ENCODE measurements around the gene GPR12. TPM values are rescaled to one million over a fixed set of nuclear protein-coding genes. Genes with fewer than 3 reads are reported as not detected.

Gene GPR12
- polyA plus RNA-seq, 1 donor (not counting 4 experiments of a cell fraction or from before 2014, with no cell fraction given), result not detected

GRCh38 chr13:26771796-26772195 lies 11.2 kb upstream of the GPR12 start:
- Histone ChIP-seq H3K4me1 (ENCODE audit: control insufficient read depth, extremely low read depth, insufficient read depth, low read length) (no peaks in the 10 kb centered on the region), H3K27me3 (ENCODE audit: control insufficient read depth, extremely low read depth, insufficient read depth, low read length) (no peaks in the 10 kb centered on the region), H3K4me2 (ENCODE audit: control insufficient read depth, extremely low read depth, insufficient read depth, low read depth, low read length) (no peak overlapping the region), H4K20me1 (ENCODE audit: control insufficient read depth, extremely low read depth, insufficient read depth, low read length) (no peaks in the 10 kb centered on the region), H3K9ac (ENCODE audit: control insufficient read depth, extremely low read depth, insufficient read depth, low read length) (no peak overlapping the region), H3K9me3 (ENCODE audit: control insufficient read depth, low read depth, low read length) (no peaks in the 10 kb centered on the region), H3K27ac (ENCODE audit: control insufficient read depth, insufficient read depth, low read length) (no peak overlapping the region), H3K36me3 (ENCODE audit: control insufficient read depth in 2 of 2, extremely low read depth in 1 of 2, insufficient read depth in 2 of 2, low read length in 2 of 2) (no peaks in the 10 kb centered on the region), H2AFZ (ENCODE audit: control insufficient read depth, low read length) (no peak overlapping the region), H3K79me2 (ENCODE audit: control insufficient read depth, insufficient read depth, low read length) (no peaks in the 10 kb centered on the region), H3K9me1 (ENCODE audit: control insufficient read depth, extremely low read depth, insufficient read depth, low read length) (no peaks in the 10 kb centered on the region), H3K4me3 (ENCODE audit: control insufficient read depth in 2 of 3, extremely low read depth in 1 of 3, insufficient read depth in 2 of 3, low read depth in 1 of 3, low read length in 3 of 3) (no peak overlapping the region)
- FAIRE-seq, result no peak
- no peak for DNase-seq (ENCODE audit: low read depth, low spot score)
- dilution Hi-C loops (cut with MboI; ENCODE audit: extremely low pct_ligation_motif_present, low sequenced_read_pairs), result no loop called here
- TF ChIP-seq CTCF (optimal IDR thresholded peaks at IDR 0.05 in 1 of 3, IDR thresholded peaks at IDR 0.05 in 1 of 3, conservative IDR thresholded peaks at IDR 0.05 in 1 of 3; ENCODE audit: extremely low read depth in 1 of 3, insufficient read depth in 2 of 3, low read length in 3 of 3) (no peak), EZH2 (IDR thresholded peaks at IDR 0.05; ENCODE audit: low read length) (no peak)

GRCh38 chr13:26762745-26763345 lies 2.3 kb upstream of the GPR12 start:
- Histone ChIP-seq H3K4me3 (ENCODE audit: control insufficient read depth in 2 of 3, extremely low read depth in 1 of 3, insufficient read depth in 2 of 3, low read depth in 1 of 3, low read length in 3 of 3) (no peak overlapping the region), H3K9me3 (ENCODE audit: control insufficient read depth, low read depth, low read length) (no peaks in the 10 kb centered on the region), H4K20me1 (ENCODE audit: control insufficient read depth, extremely low read depth, insufficient read depth, low read length) (no peaks in the 10 kb centered on the region), H3K27me3 (ENCODE audit: control insufficient read depth, extremely low read depth, insufficient read depth, low read length) (peaks cover 46% of the 10 kb centered on the region), H3K36me3 (ENCODE audit: control insufficient read depth in 2 of 2, extremely low read depth in 1 of 2, insufficient read depth in 2 of 2, low read length in 2 of 2) (no peaks in the 10 kb centered on the region), H3K27ac (ENCODE audit: control insufficient read depth, insufficient read depth, low read length) (no peak overlapping the region), H3K9ac (ENCODE audit: control insufficient read depth, extremely low read depth, insufficient read depth, low read length) (no peak overlapping the region), H3K4me1 (ENCODE audit: control insufficient read depth, extremely low read depth, insufficient read depth, low read length) (no peaks in the 10 kb centered on the region), H2AFZ (ENCODE audit: control insufficient read depth, low read length) (no peak overlapping the region), H3K9me1 (ENCODE audit: control insufficient read depth, extremely low read depth, insufficient read depth, low read length) (no peaks in the 10 kb centered on the region), H3K79me2 (ENCODE audit: control insufficient read depth, insufficient read depth, low read length) (no peaks in the 10 kb centered on the region), H3K4me2 (ENCODE audit: control insufficient read depth, extremely low read depth, insufficient read depth, low read depth, low read length) (no peak overlapping the region)
- TF ChIP-seq CTCF (optimal IDR thresholded peaks at IDR 0.05 in 1 of 3, IDR thresholded peaks at IDR 0.05 in 1 of 3, conservative IDR thresholded peaks at IDR 0.05 in 1 of 3; ENCODE audit: extremely low read depth in 1 of 3, insufficient read depth in 2 of 3, low read length in 3 of 3) (no peak), EZH2 (IDR thresholded peaks at IDR 0.05; ENCODE audit: low read length) (no peak)
- DNase-seq (ENCODE audit: low read depth, low spot score) (no peak), FAIRE-seq (no peak)
- dilution Hi-C loops (cut with MboI; ENCODE audit: extremely low pct_ligation_motif_present, low sequenced_read_pairs), result no loop called here

All from keratinocyte (primary cell).